Measurements from ENCODE around the gene CMKLR1. TPM values are rescaled to one million over a fixed set of nuclear protein-coding genes. Genes with fewer than 3 reads are reported as not detected.

Gene CMKLR1
- total and polyA plus RNA-seq, 9 of the 15 experiments (the other 6 are each of a cell fraction or from before 2014, with no cell fraction given), result 0.11 to 1.4 (median 0.20) TPM

- TF ChIP-seq REST (IDR thresholded peaks at IDR 0.05; ENCODE audit: borderline replicate concordance), result no peak
- no peak for TF ChIP-seq REST (CRISPR knock-in tag; IDR thresholded peaks at IDR 0.05; ENCODE audit: low read depth)
Observed at GRCh38 chr12:108342985-108343384, 3.9 kb upstream of the CMKLR1 start (continued).

Data from K562 (cell line).